Stomach (tissue), 9 donors: ENCODE data around the gene CPS1. TPM values are rescaled to one million over a fixed set of nuclear protein-coding genes. Genes with fewer than 3 reads are reported as not detected.

Experiments
- DNase-seq, 2 donors: peaks; one replicate each; pipeline versions ENCODE4 v3.0.0 to v3.0.0-alpha.2; 2013 to 2019
- H3K27ac ChIP-seq, 5 donors: fragments of 200-600 bp in 4 of 5; sonication (generic) in 4 of 5; one replicate each; pipeline ENCODE4 v1.5.1; 2013 to 2019; ENCODE audit warnings: mild to moderate bottlenecking in 1 of 5, moderate library complexity in 1 of 5
- H3K27me3 ChIP-seq, 3 donors: fragments of 200-600 bp; sonication (generic); one replicate each; pipeline ENCODE4 v1.5.1; 2017 to 2019; ENCODE audit warnings: mixed run types in 1 of 3
- H3K36me3 ChIP-seq, 4 donors: fragments of 200-600 bp; sonication (generic); 1 replicate in 3 of 4; 2 replicates in 1 of 4; pipeline ENCODE4 v1.5.1; 2016 to 2019
- H3K4me1 ChIP-seq, 4 donors: fragments of 200-600 bp; sonication (generic); one replicate each; pipeline ENCODE4 v1.5.1; 2016 to 2019
- H3K4me3 ChIP-seq, 4 donors: fragments of 200-600 bp; sonication (generic) in 3 of 4; one replicate each; pipeline ENCODE4 v1.5.1; 2016 to 2019; ENCODE audit warnings: mild to moderate bottlenecking in 1 of 4
- H3K9me3 ChIP-seq, 4 donors: fragments of 200-600 bp; sonication (generic); one replicate each; pipeline ENCODE4 v1.5.1; 2016 to 2019
- EP300 ChIP-seq: sonication (generic); formaldehyde crosslinking; IDR thresholded peaks from one replicate; pipeline ENCODE4 v1.6.1; 2017; ENCODE audit warnings: antibody characterized with exemption
- POLR2A ChIP-seq, 4 donors: fragments of 450-650 bp; IDR thresholded peaks; one replicate each; pipeline ENCODE4 v1.6.1; 2016; ENCODE audit warnings: antibody characterized with exemption in 4 of 4, control low read depth in 2 of 4, mild to moderate bottlenecking in 1 of 4, moderate library complexity in 1 of 4
- POLR2AphosphoS5 ChIP-seq, 3 donors: sonication (generic); formaldehyde crosslinking; IDR thresholded peaks; one replicate each; pipeline ENCODE4 v1.6.1; 2016; ENCODE audit warnings: antibody characterized with exemption in 3 of 3
- WGBS, 5 donors: extraction: QIAGEN DNeasy Blood & Tissue Kit in 3 of 5; methylation state at CpG; one replicate each; pipeline versions ENCODE4 v1.1.5 to v1.1.7; 2013 to 2018; 5-methylcytosine and 5-hydroxymethylcytosine counted together
- intact Hi-C: fragments of 100-400 bp; cut with DNase I; formaldehyde crosslinking; loops from one replicate; pipeline ENCODE4 v1.15.1; 2023; ENCODE audit warnings: low total_unique reads
- polyA plus RNA-seq, 3 donors: library from polyadenylated mRNA; stranded (reverse); fragments of 200-250 nt; gene quantifications; one replicate each; pipeline ENCODE4 v1.2.3, GENCODE V29; 2013
- total RNA-seq, 5 donors: library from RNA; depleted of rRNA; stranded (reverse); fragments of >200 nt; gene quantifications; one replicate each; pipeline versions ENCODE4 v1.1.0 to v1.2.3, GENCODE V29; 2014 to 2016
- TF ChIP-seq, protein P1 (sequence below), 7 experiments: fragments of 450-650 bp in 4 of 7; fragments of 200-600 bp in 3 of 7; sonication (generic) in 3 of 7; IDR thresholded peaks; one replicate each; pipeline ENCODE4 v1.5.1; 2016 to 2019; ENCODE audit warnings: antibody characterized with exemption in 7 of 7, control low read depth in 2 of 7, mild to moderate bottlenecking in 1 of 7
- donor health status: healthy with polysubstance abuse.
- donor health status: Bipolar disorder and iron deficiency.
- donor health status: healthy.

The CPS1 gene
- total and polyA plus RNA-seq, 8 donors = under 0.01 to 14.9 (median 0.51) TPM

DNA sequence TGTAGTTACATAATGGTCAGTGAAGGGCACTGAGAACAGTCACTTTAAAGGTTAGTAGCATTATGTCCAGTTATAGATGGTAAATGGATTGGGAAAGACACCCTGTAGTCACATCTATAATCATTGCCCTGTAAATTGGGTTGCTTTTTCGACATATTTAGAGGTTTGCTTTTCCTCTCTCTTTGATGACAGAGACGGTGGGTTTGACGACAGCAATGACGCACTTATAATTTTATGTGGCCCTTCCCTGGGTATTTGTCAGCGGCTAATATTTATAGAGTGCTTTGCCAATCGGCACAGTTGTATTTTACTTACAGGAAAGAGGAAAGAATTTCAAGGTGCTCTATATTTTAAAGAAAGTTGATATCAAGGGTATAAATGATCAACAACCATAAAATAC lies 2.8 kb downstream of the CPS1 start:
- intact Hi-C loops = no loop called here
- Histone ChIP-seq H3K9me3 (no peaks in the 10 kb centered on the region), H3K27me3 (no peaks in the 10 kb centered on the region), H3K4me1 (peaks cover 0 to 5% (median 0%) of the 10 kb centered on the region in 4 donors), H3K4me3 (no peak overlapping the region), H3K27ac (no peak overlapping the region), H3K36me3 (no peaks in the 10 kb centered on the region)
- no peak for DNase-seq
- 82 to 93% (median 88%) methylated on average over 6 of the region's 6 CpGs for WGBS, 5 donors
- TF ChIP-seq POLR2A (IDR thresholded peaks at IDR 0.05) (no peak), POLR2AphosphoS5 (IDR thresholded peaks at IDR 0.05) (no peak), EP300 (no peak)
- TF ChIP-seq, protein P1, sequence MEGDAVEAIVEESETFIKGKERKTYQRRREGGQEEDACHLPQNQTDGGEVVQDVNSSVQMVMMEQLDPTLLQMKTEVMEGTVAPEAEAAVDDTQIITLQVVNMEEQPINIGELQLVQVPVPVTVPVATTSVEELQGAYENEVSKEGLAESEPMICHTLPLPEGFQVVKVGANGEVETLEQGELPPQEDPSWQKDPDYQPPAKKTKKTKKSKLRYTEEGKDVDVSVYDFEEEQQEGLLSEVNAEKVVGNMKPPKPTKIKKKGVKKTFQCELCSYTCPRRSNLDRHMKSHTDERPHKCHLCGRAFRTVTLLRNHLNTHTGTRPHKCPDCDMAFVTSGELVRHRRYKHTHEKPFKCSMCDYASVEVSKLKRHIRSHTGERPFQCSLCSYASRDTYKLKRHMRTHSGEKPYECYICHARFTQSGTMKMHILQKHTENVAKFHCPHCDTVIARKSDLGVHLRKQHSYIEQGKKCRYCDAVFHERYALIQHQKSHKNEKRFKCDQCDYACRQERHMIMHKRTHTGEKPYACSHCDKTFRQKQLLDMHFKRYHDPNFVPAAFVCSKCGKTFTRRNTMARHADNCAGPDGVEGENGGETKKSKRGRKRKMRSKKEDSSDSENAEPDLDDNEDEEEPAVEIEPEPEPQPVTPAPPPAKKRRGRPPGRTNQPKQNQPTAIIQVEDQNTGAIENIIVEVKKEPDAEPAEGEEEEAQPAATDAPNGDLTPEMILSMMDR (IDR thresholded peaks at IDR 0.05) = no peak

- H3K4me1 ChIP-seq = peaks cover 0 to 5% (median 0%) of the 10 kb centered on the region in 4 donors
- H3K27me3 ChIP-seq = no peaks in the 10 kb centered on the region
- no peaks in the 10 kb centered on the region for H3K36me3 ChIP-seq
- no peak overlapping the region for H3K4me3 ChIP-seq
- intact Hi-C loops = no loop called here
- no peak overlapping the region for H3K27ac ChIP-seq
- no peaks in the 10 kb centered on the region for H3K9me3 ChIP-seq
- no peak for DNase-seq
- 80 to 92% (median 89%) methylated on average over 5 of the region's 5 CpGs for WGBS, 5 donors
- no peak for TF ChIP-seq POLR2AphosphoS5 (IDR thresholded peaks at IDR 0.05)
Measured at GRCh38 chr2:210561475-210561874, 5.1 kb downstream of the CPS1 start.

DNA sequence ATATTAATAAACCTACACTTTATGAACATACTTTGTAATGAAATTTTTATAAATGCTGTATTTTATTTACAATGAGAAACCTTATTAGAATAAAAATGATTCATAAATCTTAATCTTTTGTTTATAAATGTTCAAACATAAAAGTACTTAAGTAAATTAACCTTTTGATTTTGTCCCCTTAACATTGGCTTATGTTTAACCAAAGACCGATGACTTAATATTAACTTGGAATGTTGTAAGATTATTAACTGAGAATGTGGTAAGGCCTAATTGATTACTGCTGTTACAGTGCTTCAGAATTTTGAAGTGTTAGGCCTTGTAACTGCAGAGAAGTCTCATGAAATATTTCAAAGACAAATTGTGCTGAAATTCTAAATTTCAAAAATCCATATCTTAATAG lies 5.7 kb downstream of the CPS1 start:
- no peaks in the 10 kb centered on the region for H3K27me3 ChIP-seq
- 31 to 59% (median 37%) methylated on average over 1 of the region's 1 CpG for WGBS, 5 donors
- H3K36me3 ChIP-seq = no peaks in the 10 kb centered on the region
- no peak for TF ChIP-seq POLR2A (IDR thresholded peaks at IDR 0.05)
- no peak for TF ChIP-seq POLR2AphosphoS5 (IDR thresholded peaks at IDR 0.05)
- TF ChIP-seq, protein P1 (IDR thresholded peaks at IDR 0.05) = no peak
- H3K9me3 ChIP-seq = no peaks in the 10 kb centered on the region
- intact Hi-C loops = no loop called here
- no peak overlapping the region for H3K27ac ChIP-seq
- no peak overlapping the region for H3K4me3 ChIP-seq
- H3K4me1 ChIP-seq = peaks cover 0 to 5% (median 0%) of the 10 kb centered on the region in 4 donors
- DNase-seq = no peak

GRCh38 chr2:210562502-210563080 lies 6.2 kb downstream of the CPS1 start:
- no peak for DNase-seq
- H3K36me3 ChIP-seq = no peaks in the 10 kb centered on the region
- H3K27ac ChIP-seq = no peak overlapping the region
- H3K27me3 ChIP-seq = no peaks in the 10 kb centered on the region
- H3K4me3 ChIP-seq = no peak overlapping the region
- H3K4me1 ChIP-seq = peaks cover 0 to 5% (median 0%) of the 10 kb centered on the region in 4 donors
- intact Hi-C loops = no loop called here
- TF ChIP-seq POLR2A (IDR thresholded peaks at IDR 0.05) (no peak), POLR2AphosphoS5 (IDR thresholded peaks at IDR 0.05) (no peak), EP300 (no peak)
- TF ChIP-seq, protein P1 (IDR thresholded peaks at IDR 0.05) = no peak
- WGBS, 5 donors = 53 to 72% (median 61%) methylated on average over 4 of the region's 4 CpGs
- no peaks in the 10 kb centered on the region for H3K9me3 ChIP-seq

DNA sequence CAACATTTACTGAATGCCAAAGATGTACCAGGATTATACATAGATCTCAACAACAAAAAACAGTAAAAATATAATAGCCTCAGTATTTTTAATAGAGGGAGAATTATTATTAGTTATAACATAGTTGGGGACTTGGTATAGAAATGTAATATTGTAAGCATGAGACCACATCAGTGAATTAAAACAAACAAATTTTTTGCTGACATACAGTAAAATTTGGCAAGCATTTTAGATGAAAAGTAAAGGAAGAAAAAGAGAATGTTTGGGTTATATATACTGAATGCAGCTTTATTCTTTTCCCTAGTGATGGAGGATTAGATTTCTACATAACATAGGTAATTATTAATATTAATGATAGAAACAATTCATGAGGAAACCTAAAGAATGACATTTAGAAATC lies 10.9 kb downstream of the CPS1 start:
- DNase-seq = no peak
- TF ChIP-seq EP300 = no peak
- TF ChIP-seq, protein P1 (IDR thresholded peaks at IDR 0.05) = no peak
- no peak for TF ChIP-seq POLR2A (IDR thresholded peaks at IDR 0.05)
- intact Hi-C loops = no loop called here
- Histone ChIP-seq H3K4me1 (peaks cover 0 to 5% (median 0%) of the 10 kb centered on the region in 4 donors), H3K27ac (no peak overlapping the region), H3K27me3 (no peaks in the 10 kb centered on the region), H3K36me3 (no peaks in the 10 kb centered on the region), H3K9me3 (no peaks in the 10 kb centered on the region), H3K4me3 (no peak overlapping the region)
